OCI-LY1 (cell line): ENCODE results near the gene GSG1L.

Experiments used
- H2AFZ ChIP-seq: fragments of 200-600 bp; sonication (generic), shearing (Covaris generic); 2 replicates; pipeline ENCODE4 v1.6.0; 2014; ENCODE audit warnings: antibody characterized with exemption, mild to moderate bottlenecking, low read length
- H3F3A ChIP-seq: fragments of 200-600 bp; sonication (generic), shearing (Covaris generic); 2 replicates; pipeline ENCODE4 v1.6.0; 2014; ENCODE audit warnings: mild to moderate bottlenecking, antibody characterized with exemption, low read length, moderate library complexity; ENCODE audit not compliant: insufficient read depth
- H3K27ac ChIP-seq: fragments of 200-600 bp; sonication (generic); 2 replicates; pipeline ENCODE4 v1.5.1; 2014; ENCODE audit warnings: low read length, mixed run types, mild to moderate bottlenecking, low read depth; ENCODE audit not compliant: poor library complexity, severe bottlenecking
- H3K27me3 ChIP-seq: fragments of 200-600 bp; sonication (generic); 2 replicates; pipeline ENCODE4 v1.6.0; 2014; ENCODE audit warnings: antibody characterized with exemption, mild to moderate bottlenecking, low read length, moderate library complexity; ENCODE audit not compliant: insufficient read depth
- H3K36me3 ChIP-seq: fragments of 200-600 bp; sonication (generic); 2 replicates; pipeline ENCODE4 v1.6.1; 2014; ENCODE audit warnings: mild to moderate bottlenecking, antibody characterized with exemption, low read length, moderate library complexity, mixed read lengths; ENCODE audit not compliant: insufficient read depth
- H3K4me1 ChIP-seq: fragments of 200-600 bp; sonication (generic); 2 replicates; pipeline ENCODE4 v1.5.1; 2014; ENCODE audit warnings: mild to moderate bottlenecking, low read length, moderate library complexity; ENCODE audit not compliant: insufficient read depth, severe bottlenecking
- H3K4me2 ChIP-seq: fragments of 200-600 bp; sonication (generic), shearing (Covaris generic); 2 replicates; pipeline ENCODE4 v1.6.1; 2014; ENCODE audit warnings: low read length
- H3K4me3 ChIP-seq: fragments of 200-600 bp; sonication (generic); 2 replicates; pipeline ENCODE4 v1.5.1; 2014; ENCODE audit warnings: low read length, low read depth, mild to moderate bottlenecking, mixed read lengths; ENCODE audit not compliant: poor library complexity, severe bottlenecking
- H3K79me2 ChIP-seq: fragments of 200-600 bp; shearing (Covaris generic); 2 replicates; pipeline ENCODE4 v1.6.1; 2016; ENCODE audit warnings: mixed run types, low read length, mixed read lengths; ENCODE audit not compliant: insufficient read depth
- H3K9ac ChIP-seq: fragments of 200-600 bp; sonication (generic), shearing (Covaris generic); 2 replicates; pipeline ENCODE4 v1.6.1; 2014; ENCODE audit warnings: mild to moderate bottlenecking, low read length, mixed read lengths
- H3K9me2 ChIP-seq: fragments of 200-600 bp; sonication (generic), shearing (Covaris generic); 2 replicates; pipeline ENCODE4 v1.6.1; 2014; ENCODE audit warnings: low read depth, mild to moderate bottlenecking, low read length, mixed read lengths
- H3K9me3 ChIP-seq: fragments of 200-600 bp; shearing (Covaris generic); 2 replicates; pipeline ENCODE4 v1.6.1; 2014; ENCODE audit warnings: low read length, mixed read lengths
- H4K20me1 ChIP-seq: fragments of 200-600 bp; sonication (generic), shearing (Covaris generic); 2 replicates; pipeline ENCODE4 v1.6.0; 2016; ENCODE audit warnings: mild to moderate bottlenecking, low read length; ENCODE audit not compliant: insufficient read depth
- CTCF ChIP-seq: fragments of 200-600 bp; sonication (generic), shearing (Covaris generic); IDR thresholded peaks from 2 replicates; pipeline ENCODE4 v1.5.1; 2017; ENCODE audit warnings: mild to moderate bottlenecking, antibody characterized with exemption, low read length, moderate library complexity, mixed read lengths
- EZH2 ChIP-seq: fragments of 200-600 bp; sonication (generic), shearing (Covaris generic); IDR thresholded peaks from 2 replicates; pipeline ENCODE4 v1.8.0; 2017; ENCODE audit warnings: borderline replicate concordance, mixed run types, mild to moderate bottlenecking, antibody characterized with exemption, low read length, moderate library complexity, mixed read lengths

The GSG1L gene

DNA sequence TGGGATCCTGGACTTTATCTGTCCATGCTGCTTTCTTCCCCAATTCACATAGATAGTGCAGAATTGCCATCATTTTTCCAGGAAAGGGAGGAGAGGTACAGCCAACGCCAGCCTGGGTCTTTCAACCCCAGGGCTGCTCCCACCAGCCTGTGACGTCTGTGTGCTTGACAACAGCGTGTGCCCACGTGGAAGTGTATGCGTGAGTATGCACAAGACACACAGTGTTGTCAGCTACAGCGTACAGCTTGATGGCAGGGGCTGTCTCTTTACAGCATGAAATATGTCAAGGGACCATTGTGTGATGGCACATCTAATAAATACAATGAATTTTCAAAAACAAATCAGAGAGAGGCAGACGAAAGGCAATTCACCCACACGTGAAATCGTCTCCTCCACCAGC lies 62.3 kb downstream of the GSG1L start:
- H3K9ac ChIP-seq: no peak overlapping the region
- no peak overlapping the region for H3K4me2 ChIP-seq
- no peak overlapping the region for H3K27ac ChIP-seq
- H2AFZ ChIP-seq: no peak overlapping the region
- H3F3A ChIP-seq: no peaks in the 10 kb centered on the region
- H3K36me3 ChIP-seq: no peaks in the 10 kb centered on the region
- no peaks in the 10 kb centered on the region for H4K20me1 ChIP-seq
- H3K9me3 ChIP-seq: no peaks in the 10 kb centered on the region
- H3K79me2 ChIP-seq: no peaks in the 10 kb centered on the region
- H3K9me2 ChIP-seq: no peaks in the 10 kb centered on the region
- H3K4me3 ChIP-seq: no peak overlapping the region
- no peak for TF ChIP-seq CTCF
- TF ChIP-seq EZH2: no peak
- H3K27me3 ChIP-seq: no peaks in the 10 kb centered on the region
- H3K4me1 ChIP-seq: no peaks in the 10 kb centered on the region

- Histone ChIP-seq H3K27ac (no peak overlapping the region), H3K4me3 (no peak overlapping the region), H3K9me2 (no peaks in the 10 kb centered on the region), H3K4me1 (no peaks in the 10 kb centered on the region), H4K20me1 (no peaks in the 10 kb centered on the region), H3K9ac (no peak overlapping the region), H3K36me3 (no peaks in the 10 kb centered on the region), H3K27me3 (no peaks in the 10 kb centered on the region), H3K9me3 (no peaks in the 10 kb centered on the region), H3K79me2 (no peaks in the 10 kb centered on the region), H3K4me2 (no peak overlapping the region), H2AFZ (no peak overlapping the region), H3F3A (no peaks in the 10 kb centered on the region)
- TF ChIP-seq CTCF (no peak), EZH2 (no peak)
Observed at GRCh38 chr16:28000314-28001169, 63.0 kb downstream of the GSG1L start.

GRCh38 chr16:27999687-28000086 lies 63.8 kb downstream of the GSG1L start:
- no peaks in the 10 kb centered on the region for H3F3A ChIP-seq
- H2AFZ ChIP-seq: no peak overlapping the region
- H3K9me3 ChIP-seq: no peaks in the 10 kb centered on the region
- no peaks in the 10 kb centered on the region for H3K4me1 ChIP-seq
- no peak overlapping the region for H3K9ac ChIP-seq
- H3K27ac ChIP-seq: no peak overlapping the region
- H3K4me3 ChIP-seq: no peak overlapping the region
- TF ChIP-seq CTCF (no peak), EZH2 (no peak)
- no peaks in the 10 kb centered on the region for H3K9me2 ChIP-seq
- no peaks in the 10 kb centered on the region for H3K27me3 ChIP-seq
- no peaks in the 10 kb centered on the region for H3K36me3 ChIP-seq
- no peaks in the 10 kb centered on the region for H3K79me2 ChIP-seq
- no peak overlapping the region for H3K4me2 ChIP-seq
- no peaks in the 10 kb centered on the region for H4K20me1 ChIP-seq
